Fibroblast of lung (primary cell): ENCODE data around the gene MGAT5. TPM values are rescaled to one million over a fixed set of nuclear protein-coding genes. Genes with fewer than 3 reads are reported as not detected.

ENCODE experiments used
- DNase-seq, 2 donors: peaks; one replicate each; pipeline versions ENCODE4 v3.0.0 to v3.0.0-alpha.2; 2010; ENCODE audit warnings: low read depth in 2 of 2
- H2AFZ ChIP-seq: 2 replicates; pipeline ENCODE4 v1.5.1; 2012; ENCODE audit warnings: low read length, control low read depth, inconsistent platforms
- H3K27ac ChIP-seq: 2 replicates; pipeline ENCODE4 v1.5.1; 2011; ENCODE audit warnings: low read length, control low read depth; ENCODE audit not compliant: insufficient read depth
- H3K27me3 ChIP-seq: 2 replicates; pipeline ENCODE4 v1.5.1; 2011; ENCODE audit warnings: mild to moderate bottlenecking, low read length; ENCODE audit not compliant: control insufficient read depth, insufficient read depth
- H3K36me3 ChIP-seq: 2 replicates; pipeline ENCODE4 v1.5.1; 2011; ENCODE audit warnings: low read length; ENCODE audit not compliant: control insufficient read depth, insufficient read depth
- H3K4me1 ChIP-seq: 2 replicates; pipeline ENCODE4 v1.5.1; 2011; ENCODE audit warnings: low read length; ENCODE audit not compliant: control insufficient read depth, insufficient read depth; ENCODE audit errors: extremely low read depth
- H3K4me2 ChIP-seq: 2 replicates; pipeline ENCODE4 v1.5.1; 2011; ENCODE audit warnings: low read length, control low read depth; ENCODE audit not compliant: insufficient read depth; ENCODE audit errors: extremely low read depth
- H3K4me3 ChIP-seq, 4 experiments: fragments of 200-600 bp in 1 of 4; sonication (generic) in 1 of 4; replicated peaks in 1 of 4; 2 replicates each; pipeline ENCODE4 v1.5.1; 2011 to 2016; ENCODE audit warnings: low read length in 4 of 4, low read depth in 3 of 4, mild to moderate bottlenecking in 3 of 4, control low read depth in 2 of 4, inconsistent platforms in 1 of 4, mixed read lengths in 1 of 4; ENCODE audit not compliant: insufficient read depth in 1 of 4; ENCODE audit errors: control extremely low read depth in 1 of 4
- H3K79me2 ChIP-seq: 2 replicates; pipeline ENCODE4 v1.5.1; 2012; ENCODE audit warnings: mild to moderate bottlenecking, low read length, inconsistent platforms; ENCODE audit not compliant: control insufficient read depth, insufficient read depth
- H3K9ac ChIP-seq: 2 replicates; pipeline ENCODE4 v1.5.1; 2011; ENCODE audit warnings: mild to moderate bottlenecking, low read length, control low read depth; ENCODE audit not compliant: insufficient read depth
- H3K9me3 ChIP-seq: 2 replicates; pipeline ENCODE4 v1.5.1; 2012; ENCODE audit warnings: low read depth, low read length; ENCODE audit not compliant: control insufficient read depth, insufficient read depth
- H4K20me1 ChIP-seq: 2 replicates; pipeline ENCODE4 v1.5.1; 2011; ENCODE audit warnings: low read length; ENCODE audit not compliant: control insufficient read depth, insufficient read depth; ENCODE audit errors: extremely low read depth
- CTCF ChIP-seq, 2 donors: IDR thresholded peaks in 1 of 2; conservative IDR thresholded peaks in 1 of 2; 1 replicate in 1 of 2; 2 replicates in 1 of 2; pipeline ENCODE4 v1.5.1; 2011 to 2012; ENCODE audit warnings: low read length in 2 of 2, control low read depth in 1 of 2, inconsistent platforms in 1 of 2, low read depth in 1 of 2, mild to moderate bottlenecking in 1 of 2
- EZH2 ChIP-seq: IDR thresholded peaks from 2 replicates; pipeline ENCODE4 v1.5.1; 2012; ENCODE audit warnings: low read length, control low read depth, mild to moderate bottlenecking; ENCODE audit errors: missing control alignments
- polyA plus RNA-seq, 2 donors: library from polyadenylated mRNA; depleted of rRNA in 1 of 2; stranded (reverse) in 1 of 2; unstranded in 1 of 2; fragments of >200 nt; gene quantifications; 2 replicates each; pipeline ENCODE4 v1.2.1, GENCODE V29; 2011 to 2012; ENCODE audit warnings: missing spikeins in 1 of 2
- total RNA-seq: library from RNA; depleted of rRNA; stranded (reverse); fragments of >200 nt; gene quantifications from 2 replicates; pipeline ENCODE4 v1.2.1, GENCODE V29; 2014

Gene MGAT5
- total and polyA plus RNA-seq, 2 donors (not counting 1 experiment from before 2014, with no cell fraction given), result 270 to 301 TPM

GRCh38 chr2:134228493-134228903 is 25.4 kb upstream of the MGAT5 start:
- Histone ChIP-seq H4K20me1 (peaks cover 1% of the 10 kb centered on the region), H3K27ac (no peak overlapping the region), H3K4me2 (no peak overlapping the region), H3K27me3 (no peaks in the 10 kb centered on the region), H2AFZ (no peak overlapping the region), H3K36me3 (no peaks in the 10 kb centered on the region), H3K4me1 (peaks cover 12% of the 10 kb centered on the region), H3K79me2 (peaks cover 23% of the 10 kb centered on the region), H3K9ac (no peak overlapping the region), H3K4me3 (no peak overlapping the region), H3K9me3 (no peaks in the 10 kb centered on the region)
- TF ChIP-seq EZH2 (no peak), CTCF (conservative IDR thresholded peaks at IDR 0.05 in 1 of 2, IDR thresholded peaks at IDR 0.05 in 1 of 2; ENCODE audit: low read depth in 1 of 2, low read length in 2 of 2) (peak; percentile 34 to 41)
- no peak for DNase-seq

- Histone ChIP-seq H3K4me2 (no peak overlapping the region), H3K9ac (no peak overlapping the region), H4K20me1 (peaks cover 1% of the 10 kb centered on the region), H3K36me3 (no peaks in the 10 kb centered on the region), H2AFZ (no peak overlapping the region), H3K79me2 (peaks cover 28% of the 10 kb centered on the region), H3K4me3 (no peak overlapping the region), H3K4me1 (peaks cover 14% of the 10 kb centered on the region), H3K27me3 (no peaks in the 10 kb centered on the region), H3K27ac (no peak overlapping the region), H3K9me3 (no peaks in the 10 kb centered on the region)
- TF ChIP-seq EZH2, result no peak
- TF ChIP-seq CTCF (conservative IDR thresholded peaks at IDR 0.05 in 1 of 2, IDR thresholded peaks at IDR 0.05 in 1 of 2; ENCODE audit: low read depth in 1 of 2, low read length in 2 of 2), result no peak
- DNase-seq, result no peak
Measured at GRCh38 chr2:134229540-134229939, 24.3 kb upstream of the MGAT5 start.

GRCh38 chr2:134230885-134231284 is 23.0 kb upstream of the MGAT5 start:
- Histone ChIP-seq H3K4me3 (no peak overlapping the region), H3K27me3 (no peaks in the 10 kb centered on the region), H3K9me3 (no peaks in the 10 kb centered on the region), H3K27ac (no peak overlapping the region), H3K4me2 (no peak overlapping the region), H3K79me2 (peaks cover 27% of the 10 kb centered on the region), H2AFZ (no peak overlapping the region), H3K4me1 (peaks cover 14% of the 10 kb centered on the region), H3K9ac (no peak overlapping the region), H4K20me1 (no peaks in the 10 kb centered on the region), H3K36me3 (no peaks in the 10 kb centered on the region)
- TF ChIP-seq EZH2, result no peak
- no peak for TF ChIP-seq CTCF (conservative IDR thresholded peaks at IDR 0.05 in 1 of 2, IDR thresholded peaks at IDR 0.05 in 1 of 2; ENCODE audit: low read depth in 1 of 2, low read length in 2 of 2)
- no peak for DNase-seq
